GM12865 (cell line): ENCODE results near the gene EIF2S3B.

ENCODE experiments used
- DNase-seq: peaks from one replicate; pipeline ENCODE4 v3.0.0; 2010; ENCODE audit warnings: low read depth
- H3K4me3 ChIP-seq: 2 replicates; pipeline ENCODE4 v1.5.1; 2011; ENCODE audit warnings: mild to moderate bottlenecking, low read depth, low read length, control low read depth
- TF ChIP-seq, protein P1 (sequence below): IDR thresholded peaks from 2 replicates; pipeline ENCODE4 v1.5.1; 2011; ENCODE audit warnings: low read length, control low read depth, low read depth, inconsistent platforms; ENCODE audit not compliant: insufficient read depth; ENCODE audit errors: missing control alignments

EIF2S3B gene

DNA sequence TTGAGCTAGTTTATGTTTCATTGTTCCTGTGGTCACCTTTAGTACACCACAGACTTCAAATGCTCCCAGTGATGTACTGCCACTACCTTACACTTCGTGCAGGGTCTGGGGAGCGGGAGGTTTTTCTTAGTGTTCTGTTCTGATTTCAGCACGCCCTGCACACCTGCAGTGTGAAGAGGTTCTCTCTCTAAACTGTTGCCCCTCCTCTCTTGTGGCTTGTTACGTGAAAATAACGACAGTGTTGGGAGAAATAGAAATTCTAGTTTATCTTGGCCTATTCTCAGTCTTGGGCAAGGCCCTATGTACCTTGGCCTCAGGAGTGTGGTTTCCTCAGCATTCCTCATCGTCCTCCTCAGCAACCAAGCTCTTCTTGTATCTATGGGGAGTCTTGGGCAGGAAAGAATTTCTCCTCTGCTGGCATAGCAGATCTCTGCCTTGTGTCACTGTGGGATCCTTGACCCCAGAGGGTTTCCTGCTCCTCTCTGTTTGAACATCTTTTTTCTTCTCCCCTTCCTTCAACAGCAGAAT, 48.6 kb downstream of the EIF2S3B start:
- no peak overlapping the region for H3K4me3 ChIP-seq
- DNase-seq = no peak
- TF ChIP-seq, protein P1, sequence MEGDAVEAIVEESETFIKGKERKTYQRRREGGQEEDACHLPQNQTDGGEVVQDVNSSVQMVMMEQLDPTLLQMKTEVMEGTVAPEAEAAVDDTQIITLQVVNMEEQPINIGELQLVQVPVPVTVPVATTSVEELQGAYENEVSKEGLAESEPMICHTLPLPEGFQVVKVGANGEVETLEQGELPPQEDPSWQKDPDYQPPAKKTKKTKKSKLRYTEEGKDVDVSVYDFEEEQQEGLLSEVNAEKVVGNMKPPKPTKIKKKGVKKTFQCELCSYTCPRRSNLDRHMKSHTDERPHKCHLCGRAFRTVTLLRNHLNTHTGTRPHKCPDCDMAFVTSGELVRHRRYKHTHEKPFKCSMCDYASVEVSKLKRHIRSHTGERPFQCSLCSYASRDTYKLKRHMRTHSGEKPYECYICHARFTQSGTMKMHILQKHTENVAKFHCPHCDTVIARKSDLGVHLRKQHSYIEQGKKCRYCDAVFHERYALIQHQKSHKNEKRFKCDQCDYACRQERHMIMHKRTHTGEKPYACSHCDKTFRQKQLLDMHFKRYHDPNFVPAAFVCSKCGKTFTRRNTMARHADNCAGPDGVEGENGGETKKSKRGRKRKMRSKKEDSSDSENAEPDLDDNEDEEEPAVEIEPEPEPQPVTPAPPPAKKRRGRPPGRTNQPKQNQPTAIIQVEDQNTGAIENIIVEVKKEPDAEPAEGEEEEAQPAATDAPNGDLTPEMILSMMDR = no peak

DNA sequence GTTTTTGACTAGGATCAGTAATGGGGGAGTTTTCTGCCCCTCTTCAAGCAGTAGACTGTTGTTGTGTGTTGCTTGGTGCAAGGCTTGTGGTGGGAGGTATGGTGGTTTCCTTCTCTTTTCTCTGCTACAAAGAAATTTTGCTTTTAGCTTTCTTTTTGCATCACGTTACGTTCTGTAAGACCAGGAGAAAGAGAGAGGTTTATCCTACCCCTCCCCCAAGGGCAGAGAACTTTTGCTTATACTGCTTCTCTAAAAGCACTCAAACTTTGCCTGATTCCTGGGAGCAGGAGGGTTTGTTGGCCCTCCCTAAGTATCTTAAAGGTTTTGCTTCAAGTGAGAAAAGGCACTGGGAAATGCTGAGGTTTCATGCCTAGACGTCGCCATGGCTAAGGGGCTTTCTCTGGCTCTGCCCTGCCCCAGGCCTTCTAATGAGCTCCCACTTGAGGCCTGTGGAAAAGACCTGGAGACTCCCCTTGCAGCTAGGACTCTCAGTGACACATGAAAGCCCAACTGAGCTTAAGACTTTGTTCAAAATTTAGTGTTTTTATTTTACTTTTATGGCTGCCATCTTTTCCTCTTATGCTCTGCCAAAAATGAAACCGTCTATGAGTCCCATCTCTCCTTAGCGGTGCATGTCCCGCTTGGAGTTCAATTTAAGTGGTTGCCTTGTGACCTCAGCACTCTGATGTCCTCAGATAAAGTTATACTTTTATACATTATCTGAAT, 49.2 kb downstream of the EIF2S3B start:
- TF ChIP-seq, protein P1 = no peak
- no peak overlapping the region for H3K4me3 ChIP-seq
- no peak for DNase-seq

DNA sequence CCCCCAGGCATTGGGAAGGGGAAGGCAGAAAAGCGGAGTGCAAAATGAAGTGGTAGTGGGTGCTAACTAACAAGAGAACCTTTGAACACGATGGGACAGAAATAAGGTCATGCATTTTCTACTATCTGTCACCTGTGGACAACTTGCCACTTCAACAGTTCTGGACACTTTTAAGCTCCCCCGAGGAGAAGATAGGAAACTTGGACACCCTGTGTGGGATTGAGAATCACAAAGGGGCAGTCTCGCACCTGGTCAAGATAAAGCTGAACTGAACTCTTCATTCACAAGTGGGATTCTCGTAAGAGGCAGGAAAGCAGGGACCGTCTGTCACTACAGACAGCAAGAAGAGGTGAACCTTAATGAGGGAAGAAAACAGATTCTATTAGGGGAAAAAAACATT, 51.6 kb downstream of the EIF2S3B start:
- TF ChIP-seq, protein P1 = no peak
- no peak overlapping the region for H3K4me3 ChIP-seq

DNA sequence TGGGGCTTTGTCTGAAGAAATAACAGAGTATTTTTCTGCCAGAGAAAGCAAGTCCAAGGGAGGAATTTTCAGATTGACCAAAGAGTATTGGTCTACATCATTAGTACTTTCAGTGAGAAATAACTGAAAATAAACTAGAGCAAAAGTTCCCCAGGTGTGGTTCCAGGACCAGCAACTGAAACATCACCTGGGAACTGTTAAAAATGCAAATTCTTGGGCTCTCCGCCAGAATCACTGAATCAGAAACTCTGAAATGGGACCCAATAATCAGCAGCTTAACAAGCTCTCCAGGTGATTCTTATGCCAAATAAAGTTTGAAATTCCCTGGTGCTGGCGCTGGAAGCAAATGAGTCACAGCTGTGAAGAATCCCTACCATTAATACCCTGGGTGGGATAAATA, 52.1 kb downstream of the EIF2S3B start:
- H3K4me3 ChIP-seq = no peak overlapping the region
- DNase-seq = peak; percentile 74
- TF ChIP-seq, protein P1 = no peak

More for the DNA sequence above, 51.6 kb downstream of the EIF2S3B start:
- no peak for DNase-seq
